ENCODE results near the gene ADGRD2.

- no peak for TF ChIP-seq CTCF (IDR thresholded peaks at IDR 0.05 in 2 of 3, conservative IDR thresholded peaks at IDR 0.05 in 1 of 3; ENCODE audit: borderline replicate concordance in 1 of 3, insufficient read depth in 1 of 3, low read depth in 2 of 3, low read length in 2 of 3)
- TF ChIP-seq POLR2A (IDR thresholded peaks at IDR 0.05; ENCODE audit: borderline replicate concordance, extremely low read depth, insufficient read depth, insufficient read length) = no peak
- TF ChIP-seq ZNF274 (IDR thresholded peaks at IDR 0.05; ENCODE audit: low read depth, low read length) = no peak
- no peak for TF ChIP-seq POLR2AphosphoS5 (IDR thresholded peaks at IDR 0.05; ENCODE audit: low read depth, low read length)
- TF ChIP-seq, protein P1, sequence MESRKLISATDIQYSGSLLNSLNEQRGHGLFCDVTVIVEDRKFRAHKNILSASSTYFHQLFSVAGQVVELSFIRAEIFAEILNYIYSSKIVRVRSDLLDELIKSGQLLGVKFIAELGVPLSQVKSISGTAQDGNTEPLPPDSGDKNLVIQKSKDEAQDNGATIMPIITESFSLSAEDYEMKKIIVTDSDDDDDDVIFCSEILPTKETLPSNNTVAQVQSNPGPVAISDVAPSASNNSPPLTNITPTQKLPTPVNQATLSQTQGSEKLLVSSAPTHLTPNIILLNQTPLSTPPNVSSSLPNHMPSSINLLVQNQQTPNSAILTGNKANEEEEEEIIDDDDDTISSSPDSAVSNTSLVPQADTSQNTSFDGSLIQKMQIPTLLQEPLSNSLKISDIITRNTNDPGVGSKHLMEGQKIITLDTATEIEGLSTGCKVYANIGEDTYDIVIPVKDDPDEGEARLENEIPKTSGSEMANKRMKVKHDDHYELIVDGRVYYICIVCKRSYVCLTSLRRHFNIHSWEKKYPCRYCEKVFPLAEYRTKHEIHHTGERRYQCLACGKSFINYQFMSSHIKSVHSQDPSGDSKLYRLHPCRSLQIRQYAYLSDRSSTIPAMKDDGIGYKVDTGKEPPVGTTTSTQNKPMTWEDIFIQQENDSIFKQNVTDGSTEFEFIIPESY (IDR thresholded peaks at IDR 0.05; ENCODE audit: extremely low read depth, insufficient replicate concordance, low read length) = no peak
- TF ChIP-seq, protein P2, sequence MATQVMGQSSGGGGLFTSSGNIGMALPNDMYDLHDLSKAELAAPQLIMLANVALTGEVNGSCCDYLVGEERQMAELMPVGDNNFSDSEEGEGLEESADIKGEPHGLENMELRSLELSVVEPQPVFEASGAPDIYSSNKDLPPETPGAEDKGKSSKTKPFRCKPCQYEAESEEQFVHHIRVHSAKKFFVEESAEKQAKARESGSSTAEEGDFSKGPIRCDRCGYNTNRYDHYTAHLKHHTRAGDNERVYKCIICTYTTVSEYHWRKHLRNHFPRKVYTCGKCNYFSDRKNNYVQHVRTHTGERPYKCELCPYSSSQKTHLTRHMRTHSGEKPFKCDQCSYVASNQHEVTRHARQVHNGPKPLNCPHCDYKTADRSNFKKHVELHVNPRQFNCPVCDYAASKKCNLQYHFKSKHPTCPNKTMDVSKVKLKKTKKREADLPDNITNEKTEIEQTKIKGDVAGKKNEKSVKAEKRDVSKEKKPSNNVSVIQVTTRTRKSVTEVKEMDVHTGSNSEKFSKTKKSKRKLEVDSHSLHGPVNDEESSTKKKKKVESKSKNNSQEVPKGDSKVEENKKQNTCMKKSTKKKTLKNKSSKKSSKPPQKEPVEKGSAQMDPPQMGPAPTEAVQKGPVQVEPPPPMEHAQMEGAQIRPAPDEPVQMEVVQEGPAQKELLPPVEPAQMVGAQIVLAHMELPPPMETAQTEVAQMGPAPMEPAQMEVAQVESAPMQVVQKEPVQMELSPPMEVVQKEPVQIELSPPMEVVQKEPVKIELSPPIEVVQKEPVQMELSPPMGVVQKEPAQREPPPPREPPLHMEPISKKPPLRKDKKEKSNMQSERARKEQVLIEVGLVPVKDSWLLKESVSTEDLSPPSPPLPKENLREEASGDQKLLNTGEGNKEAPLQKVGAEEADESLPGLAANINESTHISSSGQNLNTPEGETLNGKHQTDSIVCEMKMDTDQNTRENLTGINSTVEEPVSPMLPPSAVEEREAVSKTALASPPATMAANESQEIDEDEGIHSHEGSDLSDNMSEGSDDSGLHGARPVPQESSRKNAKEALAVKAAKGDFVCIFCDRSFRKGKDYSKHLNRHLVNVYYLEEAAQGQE (IDR thresholded peaks at IDR 0.05; ENCODE audit: low read depth) = no peak
- TF ChIP-seq, protein P3, sequence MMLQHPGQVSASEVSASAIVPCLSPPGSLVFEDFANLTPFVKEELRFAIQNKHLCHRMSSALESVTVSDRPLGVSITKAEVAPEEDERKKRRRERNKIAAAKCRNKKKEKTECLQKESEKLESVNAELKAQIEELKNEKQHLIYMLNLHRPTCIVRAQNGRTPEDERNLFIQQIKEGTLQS (IDR thresholded peaks at IDR 0.05) = no peak
- no peak for TF ChIP-seq EGR1 (IDR thresholded peaks at IDR 0.05; ENCODE audit: low read depth)
- no peak for TF ChIP-seq EZH2phosphoT487 (IDR thresholded peaks at IDR 0.05; ENCODE audit: borderline replicate concordance)
Measured at GRCh38 chr9:124468061-124468740, 17.9 kb downstream of the ADGRD2 start.

Data from HCT116 (cell line).